Measurements from ENCODE around the gene EPB41L5. TPM values are rescaled to one million over a fixed set of nuclear protein-coding genes. Genes with fewer than 3 reads are reported as not detected.
A peak's percentile ranks its signal among the peaks of the same experiment; 100 is the strongest.

Gene EPB41L5
- total and polyA plus RNA-seq, 10 of the 15 experiments (the other 5 are each of a cell fraction or from before 2014, with no cell fraction given), result 2.1 to 20.4 (median 8.2) TPM

GRCh38 chr2:120177001-120177621, 164.2 kb downstream of the EPB41L5 start (continued):
- TF ChIP-seq ELK1 (IDR thresholded peaks at IDR 0.05; ENCODE audit: low read depth, low read length) (no peak), CBX3 (IDR thresholded peaks at IDR 0.05; ENCODE audit: borderline replicate concordance, low read depth) (no peak), BRCA1 (IDR thresholded peaks at IDR 0.05; ENCODE audit: low read depth, low read length) (no peak), IRF4 (IDR thresholded peaks at IDR 0.05; ENCODE audit: low read depth, low read length) (peak; percentile 93), EP300 (IDR thresholded peaks at IDR 0.05; ENCODE audit: borderline replicate concordance in 1 of 2, control insufficient read depth in 1 of 2, low read depth in 2 of 2, low read length in 2 of 2) (peak in 1 of 2 experiments; percentile 76; a peak in 2 of 4 replicates), HDAC2 (IDR thresholded peaks at IDR 0.05) (no peak), IKZF1 (conservative IDR thresholded peaks at IDR 0.05) (peak; percentile 75), CTCF (IDR thresholded peaks at IDR 0.05 in 2 of 3, conservative IDR thresholded peaks at IDR 0.05 in 1 of 3; ENCODE audit: control insufficient read depth in 2 of 3, extremely low read depth in 1 of 3, insufficient read depth in 1 of 3, low read depth in 3 of 3, low read length in 3 of 3) (peak; percentile 72 to 83 (median 77)), ATF3 (IDR thresholded peaks at IDR 0.05; ENCODE audit: borderline replicate concordance, extremely low read depth, low read depth, low read length) (no peak), GABPA (IDR thresholded peaks at IDR 0.05; ENCODE audit: low read depth) (peak; percentile 38; the same call in 1 of the 2 replicates), YBX1 (IDR thresholded peaks at IDR 0.05) (no peak), SUZ12 (IDR thresholded peaks at IDR 0.05; ENCODE audit: unreplicated experiment) (no peak), ESRRA (IDR thresholded peaks at IDR 0.05; ENCODE audit: low read length) (no peak), RCOR1 (conservative IDR thresholded peaks at IDR 0.05; ENCODE audit: low read depth, low read length) (no peak), HSF1 (IDR thresholded peaks at IDR 0.05; ENCODE audit: low read depth, low read length) (no peak), CEBPB (IDR thresholded peaks at IDR 0.05; ENCODE audit: borderline replicate concordance in 1 of 2, low read depth in 2 of 2, low read length in 2 of 2) (no peak), SRF (IDR thresholded peaks at IDR 0.05; ENCODE audit: low read depth in 2 of 2, low read length in 2 of 2) (no peak), CHD4 (IDR thresholded peaks at IDR 0.05) (no peak), SMC3 (IDR thresholded peaks at IDR 0.05; ENCODE audit: borderline replicate concordance, low read length) (peak; percentile 56; the same call in 1 of the 2 replicates), ZNF217 (IDR thresholded peaks at IDR 0.05) (no peak), HDGF (IDR thresholded peaks at IDR 0.05) (peak; percentile 100), NKRF (conservative IDR thresholded peaks at IDR 0.05) (no peak; the same call in none of the 2 replicates)

All from GM12878 (cell line).